ENCODE data around the gene ZNF253. TPM values are rescaled to one million over a fixed set of nuclear protein-coding genes. Genes with fewer than 3 reads are reported as not detected.
"Not testable (repeated sequence)": the region's sequence is repeated elsewhere in the genome, so short reads cannot be mapped to it uniquely, and the experiment has no call there.

Gene ZNF253
- total RNA-seq, 1 donor, result 2.3 TPM

- TF ChIP-seq CTCF (IDR thresholded peaks at IDR 0.05; ENCODE audit: insufficient read depth, low read length), result no peak
- DNase-seq (ENCODE audit: low read depth), result no peak
- H3K4me3 ChIP-seq (ENCODE audit: low read depth, low read length), result peak overlapping the region; percentile 81
These were observed 1.0 kb downstream of the ZNF253 start for GRCh38 chr19:19866611-19867248.

GRCh38 chr19:19870086-19870485 lies 4.4 kb downstream of the ZNF253 start:
- H3K4me3 ChIP-seq (ENCODE audit: low read depth, low read length); DNase-seq (ENCODE audit: low read depth): not testable (repeated sequence)

GRCh38 chr19:19871932-19872331 lies 6.2 kb downstream of the ZNF253 start:
- DNase-seq (ENCODE audit: low read depth), result no peak
- H3K4me3 ChIP-seq (ENCODE audit: low read depth, low read length), result no peak overlapping the region
- TF ChIP-seq CTCF (IDR thresholded peaks at IDR 0.05; ENCODE audit: insufficient read depth, low read length), result no peak

GRCh38 chr19:19873381-19873780 lies 7.7 kb downstream of the ZNF253 start:
- no peak overlapping the region for H3K4me3 ChIP-seq (ENCODE audit: low read depth, low read length)

GRCh38 chr19:19877724-19878123 lies 12.0 kb downstream of the ZNF253 start:
- TF ChIP-seq CTCF (IDR thresholded peaks at IDR 0.05; ENCODE audit: insufficient read depth, low read length), result no peak
- no peak for DNase-seq (ENCODE audit: low read depth)
- H3K4me3 ChIP-seq (ENCODE audit: low read depth, low read length), result no peak overlapping the region

More at GRCh38 chr19:19873381-19873780, 7.7 kb downstream of the ZNF253 start:
- no peak for DNase-seq (ENCODE audit: low read depth)
- TF ChIP-seq CTCF (IDR thresholded peaks at IDR 0.05; ENCODE audit: insufficient read depth, low read length), result no peak

- no peak for DNase-seq (ENCODE audit: low read depth)
- no peak for TF ChIP-seq CTCF (IDR thresholded peaks at IDR 0.05; ENCODE audit: insufficient read depth, low read length)
These were observed 18.9 kb downstream of the ZNF253 start for GRCh38 chr19:19884583-19884982.

GRCh38 chr19:19892055-19892941 lies 26.6 kb downstream of the ZNF253 start:
- not testable (repeated sequence) for H3K4me3 ChIP-seq (ENCODE audit: low read depth, low read length); DNase-seq (ENCODE audit: low read depth)

More at GRCh38 chr19:19884583-19884982, 18.9 kb downstream of the ZNF253 start:
- no peak overlapping the region for H3K4me3 ChIP-seq (ENCODE audit: low read depth, low read length)

Measured in fibroblast of the aortic adventitia (primary cell).